Measurements from ENCODE around the gene UNC45B. TPM values are rescaled to one million over a fixed set of nuclear protein-coding genes. Genes with fewer than 3 reads are reported as not detected.

The UNC45B gene
- total RNA-seq, 1 experiment from 2014 or later, result 0.22 TPM

DNA sequence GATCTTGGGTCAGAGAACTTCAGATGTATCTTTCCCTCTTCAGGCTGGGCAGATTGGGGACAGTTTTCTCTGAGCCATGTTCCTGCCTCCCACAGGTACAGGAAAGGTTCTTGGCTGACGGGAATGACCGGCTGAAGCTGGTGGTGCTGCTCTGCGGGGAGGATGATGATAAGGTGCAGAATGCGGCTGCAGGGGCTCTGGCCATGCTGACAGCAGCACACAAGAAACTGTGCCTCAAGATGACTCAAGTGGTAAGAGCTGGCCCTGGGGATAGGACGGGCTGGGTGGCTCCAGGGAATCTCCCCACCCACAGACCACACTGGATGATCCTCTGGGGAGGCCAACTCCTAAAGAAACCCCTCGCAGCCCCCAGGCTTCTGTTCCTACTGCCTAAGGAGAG is 35.7 kb downstream of the UNC45B start:
- no peaks in the 10 kb centered on the region for H4K20me1 ChIP-seq (ENCODE audit: control insufficient read depth, insufficient read depth, insufficient read length)
- no peak overlapping the region for H2BK20ac ChIP-seq (ENCODE audit: low read depth, low read length, poor library complexity, severe bottlenecking)
- H3K4me1 ChIP-seq (ENCODE audit: insufficient read depth, low read length), result no peaks in the 10 kb centered on the region
- no peak overlapping the region for H3K4ac ChIP-seq (ENCODE audit: low read depth, low read length)
- no peaks in the 10 kb centered on the region for H3K79me1 ChIP-seq (ENCODE audit: insufficient read depth, low read depth, low read length, poor library complexity, severe bottlenecking)
- H3K9ac ChIP-seq (ENCODE audit: extremely low read depth, insufficient read length, low read length), result no peak overlapping the region
- H3K14ac ChIP-seq (ENCODE audit: insufficient read depth, low read length), result no peak overlapping the region; the same call in 1 of the 2 replicates
- H2BK5ac ChIP-seq (ENCODE audit: insufficient read length, low read length), result no peak overlapping the region
- no peak overlapping the region for H2BK120ac ChIP-seq (ENCODE audit: low read depth, low read length, poor library complexity, severe bottlenecking)
- H3K23me2 ChIP-seq (ENCODE audit: insufficient read length, low read depth, low read length, poor library complexity, severe bottlenecking), result peaks cover 3% of the 10 kb centered on the region
- H3K27ac ChIP-seq (ENCODE audit: insufficient read length, low read depth, low read length), result no peak overlapping the region
- H2AK5ac ChIP-seq (ENCODE audit: insufficient read length, low read length), result no peak overlapping the region
- no peak overlapping the region for H4K8ac ChIP-seq (replicated peaks; ENCODE audit: insufficient read length, low read depth, low read length)
- no peak overlapping the region for H2AFZ ChIP-seq (ENCODE audit: low read length)
- no peak overlapping the region for H2BK15ac ChIP-seq (ENCODE audit: low read depth, low read length)
- H3K9me3 ChIP-seq (ENCODE audit: control insufficient read depth, low read depth, low read length), result no peaks in the 10 kb centered on the region
- no peak overlapping the region for H3K27ac Mint-ChIP-seq
- no peaks in the 10 kb centered on the region for H3K27me3 ChIP-seq (ENCODE audit: insufficient read depth, low read length)
- H3K23ac ChIP-seq (ENCODE audit: insufficient read length, low read depth, low read length), result no peak overlapping the region
- H3K9me3 Mint-ChIP-seq, result peaks cover 2 to 6% of the 10 kb centered on the region in 2 experiments; a peak in 2 of 5 replicates
- H3K18ac ChIP-seq (ENCODE audit: insufficient read length, low read depth, low read length), result no peak overlapping the region
- DNase-seq, result no peak
- TF ChIP-seq, protein P1, sequence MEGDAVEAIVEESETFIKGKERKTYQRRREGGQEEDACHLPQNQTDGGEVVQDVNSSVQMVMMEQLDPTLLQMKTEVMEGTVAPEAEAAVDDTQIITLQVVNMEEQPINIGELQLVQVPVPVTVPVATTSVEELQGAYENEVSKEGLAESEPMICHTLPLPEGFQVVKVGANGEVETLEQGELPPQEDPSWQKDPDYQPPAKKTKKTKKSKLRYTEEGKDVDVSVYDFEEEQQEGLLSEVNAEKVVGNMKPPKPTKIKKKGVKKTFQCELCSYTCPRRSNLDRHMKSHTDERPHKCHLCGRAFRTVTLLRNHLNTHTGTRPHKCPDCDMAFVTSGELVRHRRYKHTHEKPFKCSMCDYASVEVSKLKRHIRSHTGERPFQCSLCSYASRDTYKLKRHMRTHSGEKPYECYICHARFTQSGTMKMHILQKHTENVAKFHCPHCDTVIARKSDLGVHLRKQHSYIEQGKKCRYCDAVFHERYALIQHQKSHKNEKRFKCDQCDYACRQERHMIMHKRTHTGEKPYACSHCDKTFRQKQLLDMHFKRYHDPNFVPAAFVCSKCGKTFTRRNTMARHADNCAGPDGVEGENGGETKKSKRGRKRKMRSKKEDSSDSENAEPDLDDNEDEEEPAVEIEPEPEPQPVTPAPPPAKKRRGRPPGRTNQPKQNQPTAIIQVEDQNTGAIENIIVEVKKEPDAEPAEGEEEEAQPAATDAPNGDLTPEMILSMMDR (conservative IDR thresholded peaks at IDR 0.05), result no peak
- no CpG with 5 or more reads among the region's 6 CpGs for WGBS (ENCODE audit: extremely low coverage, insufficient read length, low lambda C conversion rate)
- H2BK12ac ChIP-seq (ENCODE audit: insufficient read length, low read depth, low read length), result no peak overlapping the region
- no peak overlapping the region for H3K4me2 ChIP-seq (ENCODE audit: insufficient read depth, insufficient read length, low read length)
- no peaks in the 10 kb centered on the region for H3K36me3 Mint-ChIP-seq (ENCODE audit: insufficient read depth in 1 of 3, low read depth in 3 of 3)
- no peaks in the 10 kb centered on the region for H3K79me2 ChIP-seq (ENCODE audit: insufficient read depth, low read length)
- H3T11ph ChIP-seq (ENCODE audit: low read length), result no peak overlapping the region
- peaks cover 12% of the 10 kb centered on the region for H3K27me3 Mint-ChIP-seq (ENCODE audit: low read depth)
- no peak overlapping the region for H4K91ac ChIP-seq (ENCODE audit: insufficient read length, low read depth, low read length)
- H3K56ac ChIP-seq (ENCODE audit: insufficient read length, low read depth, low read length), result no peak overlapping the region
- H3K4me1 Mint-ChIP-seq, result no peaks in the 10 kb centered on the region
- H4K5ac ChIP-seq (ENCODE audit: insufficient read length, low read depth, low read length), result no peak overlapping the region
- no peak overlapping the region for H3K4me3 Mint-ChIP-seq

Measured in H9 (cell line).